HG02943 (cell line): ENCODE data around the gene PSME2.
A peak's percentile ranks its signal among the peaks of the same experiment; 100 is the strongest.

Source experiments
- ATAC-seq: cut with Tn5 transposase; IDR thresholded peaks from one replicate; pipeline ENCODE4 v1.9.1; 2021; ENCODE audit warnings: mild to moderate bottlenecking, low read depth, moderate library complexity; ENCODE audit not compliant: unreplicated experiment

Gene PSME2

GRCh38 chr14:24179961-24180796, 33.8 kb upstream of the PSME2 start:
- no peak for ATAC-seq

DNA sequence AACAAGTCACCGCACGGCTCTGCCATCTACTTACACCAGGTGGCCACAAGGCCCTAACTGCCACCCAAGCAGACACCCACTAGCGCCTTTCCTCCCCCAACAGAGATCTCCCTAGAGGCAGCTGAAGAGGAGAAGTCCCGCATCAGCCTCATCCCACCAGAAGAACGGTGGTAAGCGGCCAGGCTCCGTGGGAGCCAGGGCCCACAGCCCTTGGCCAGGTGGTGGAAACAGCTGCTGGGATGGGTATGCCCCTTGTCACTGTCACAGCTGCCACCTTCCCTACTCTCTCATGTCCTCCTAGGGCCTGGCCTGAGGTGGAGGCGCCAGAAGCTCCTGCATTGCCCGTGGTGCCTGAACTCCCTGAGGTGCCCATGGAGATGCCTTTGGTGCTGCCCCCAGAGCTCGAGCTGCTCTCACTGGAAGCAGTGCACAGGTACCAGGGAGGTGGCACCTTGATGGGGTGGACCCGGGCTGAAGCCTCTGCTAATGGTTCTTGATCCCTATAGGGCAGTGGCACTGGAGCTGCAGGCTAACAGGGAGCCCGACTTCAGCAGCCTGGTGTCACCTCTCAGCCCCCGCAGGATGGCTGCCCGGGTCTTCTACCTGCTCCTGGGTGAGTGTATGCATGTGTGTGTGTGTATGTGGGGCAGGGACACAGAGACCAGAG, 33.0 kb upstream of the PSME2 start:
- ATAC-seq: no peak

DNA sequence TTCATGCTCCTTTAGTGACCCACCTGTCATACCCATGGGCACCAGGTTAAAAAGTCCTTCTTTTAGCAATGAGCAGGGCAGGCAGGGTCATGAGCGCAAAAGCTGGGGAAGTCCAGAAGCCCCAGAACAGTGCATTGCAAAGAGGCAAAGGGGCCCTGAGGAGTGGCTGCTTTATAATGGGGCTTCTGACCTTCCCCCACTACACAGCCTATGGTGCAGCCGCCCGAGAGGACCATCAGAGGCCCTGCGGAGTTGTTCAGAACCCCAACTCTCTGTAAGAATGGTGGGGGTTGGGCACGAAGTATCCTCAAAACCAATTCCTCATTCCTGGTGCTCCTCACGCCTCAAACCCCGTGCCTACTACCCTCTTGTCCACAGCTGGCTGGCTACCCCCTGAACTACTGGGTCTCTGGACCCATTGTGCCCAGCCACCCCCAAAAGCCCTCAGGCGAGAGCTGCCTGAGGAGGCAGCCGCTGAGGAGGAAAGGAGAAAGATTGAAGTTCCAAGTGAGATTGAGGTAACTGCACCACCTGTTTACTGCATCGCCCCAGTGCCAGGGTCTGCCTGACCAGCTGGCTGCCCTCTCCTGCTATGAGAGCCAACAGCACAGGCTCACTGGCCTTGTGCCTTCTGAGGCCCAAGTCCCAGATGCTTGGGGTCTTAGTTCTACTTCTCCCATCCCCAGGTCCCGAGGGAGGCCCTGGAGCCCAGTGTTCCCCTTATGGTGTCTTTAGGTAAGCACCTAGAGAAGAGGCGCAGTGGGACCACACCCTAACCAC, 32.2 kb upstream of the PSME2 start:
- no peak for ATAC-seq

GRCh38 chr14:24177891-24178290, 31.5 kb upstream of the PSME2 start:
- ATAC-seq: no peak

- ATAC-seq: no peak
Observed at GRCh38 chr14:24177041-24177825, 30.8 kb upstream of the PSME2 start.

DNA sequence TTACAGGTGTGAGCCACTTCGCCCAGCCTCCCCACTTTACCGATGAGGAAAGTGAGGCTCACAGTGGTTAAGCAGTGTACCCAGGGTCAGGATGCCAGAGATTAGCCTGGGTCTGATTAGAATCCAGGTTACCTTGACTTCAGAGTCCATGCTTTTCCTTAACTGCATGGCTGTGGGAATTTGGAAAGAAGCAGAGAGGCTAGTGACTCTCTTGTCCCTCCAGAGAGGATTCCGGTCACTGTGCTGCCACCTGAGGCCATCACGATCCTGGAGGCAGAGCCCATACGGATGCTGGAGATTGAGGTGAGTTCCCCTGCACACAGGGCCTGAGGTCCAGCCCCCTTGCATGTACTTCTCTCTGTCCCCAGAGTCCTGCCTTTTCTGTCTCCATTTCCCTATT, 30.2 kb upstream of the PSME2 start:
- no peak for ATAC-seq

- no peak for ATAC-seq
Observed at GRCh38 chr14:24172871-24173281, 26.5 kb upstream of the PSME2 start.

DNA sequence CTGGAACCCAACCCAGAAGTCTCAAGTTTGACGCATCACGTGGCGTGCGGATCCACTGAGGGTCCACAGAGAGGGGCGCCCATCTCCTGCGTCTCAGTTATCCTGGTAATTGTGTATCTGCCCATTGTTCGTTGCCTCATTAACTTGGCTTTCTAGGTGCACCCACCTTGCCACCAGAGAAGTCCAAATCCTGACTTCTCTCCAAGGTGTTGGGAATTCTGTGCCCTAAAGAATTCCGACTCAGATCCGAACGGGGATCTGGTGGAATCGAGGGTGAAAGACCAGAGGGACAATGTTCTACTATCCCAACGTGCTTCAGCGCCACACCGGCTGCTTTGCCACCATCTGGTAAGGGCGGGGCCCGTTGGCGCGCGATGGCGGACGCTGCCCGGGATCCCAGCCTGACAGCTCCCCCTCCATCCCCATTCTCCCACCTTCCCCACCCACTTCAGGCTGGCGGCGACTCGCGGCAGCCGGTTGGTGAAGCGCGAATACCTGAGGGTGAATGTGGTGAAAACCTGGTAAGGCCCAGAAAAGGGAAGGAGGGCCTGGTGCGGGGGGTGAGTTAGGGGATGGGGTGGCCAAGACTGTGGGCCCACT, 26.0 kb upstream of the PSME2 start:
- ATAC-seq: no peak

GRCh38 chr14:24171422-24172260, 25.2 kb upstream of the PSME2 start, which contains the start of gene REC8:
TSS of gene REC8 (plus strand) at chr14:24172080. CDS start at chr14:24172553, 473 bp downstream.
- ATAC-seq: peak; percentile 81

GRCh38 chr14:24167469-24168114, 21.2 kb upstream of the PSME2 start:
- ATAC-seq: no peak

- no peak for ATAC-seq
Observed at GRCh38 chr14:24165785-24166184, 19.4 kb upstream of the PSME2 start.

DNA sequence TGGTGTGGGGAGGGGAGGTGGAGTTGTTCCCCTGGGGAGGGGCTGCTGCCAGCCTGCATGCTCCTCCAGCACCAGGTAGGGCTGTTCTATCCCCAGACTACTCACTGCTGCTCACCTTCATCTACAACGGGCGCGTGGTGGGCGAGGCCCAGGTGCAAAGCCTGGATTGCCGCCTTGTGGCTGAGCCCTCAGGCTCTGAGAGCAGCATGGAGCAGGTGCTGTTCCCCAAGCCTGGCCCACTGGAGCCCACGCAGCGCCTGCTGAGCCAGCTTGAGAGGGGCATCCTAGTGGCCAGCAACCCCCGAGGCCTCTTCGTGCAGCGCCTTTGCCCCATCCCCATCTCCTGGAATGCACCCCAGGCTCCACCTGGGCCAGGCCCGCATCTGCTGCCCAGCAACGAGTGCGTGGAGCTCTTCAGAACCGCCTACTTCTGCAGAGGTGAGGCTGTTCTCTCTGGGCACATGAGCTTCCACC, 18.1 kb upstream of the PSME2 start:
- ATAC-seq: no peak

GRCh38 chr14:24162093-24162492, 15.7 kb upstream of the PSME2 start:
- ATAC-seq: no peak

GRCh38 chr14:24160850-24161804, 14.7 kb upstream of the PSME2 start, which contains the start of gene IRF9:
TSS of gene IRF9 (plus strand) at chr14:24161265. CDS start at chr14:24162145, 880 bp downstream.
- peak; percentile 80 for ATAC-seq

DNA sequence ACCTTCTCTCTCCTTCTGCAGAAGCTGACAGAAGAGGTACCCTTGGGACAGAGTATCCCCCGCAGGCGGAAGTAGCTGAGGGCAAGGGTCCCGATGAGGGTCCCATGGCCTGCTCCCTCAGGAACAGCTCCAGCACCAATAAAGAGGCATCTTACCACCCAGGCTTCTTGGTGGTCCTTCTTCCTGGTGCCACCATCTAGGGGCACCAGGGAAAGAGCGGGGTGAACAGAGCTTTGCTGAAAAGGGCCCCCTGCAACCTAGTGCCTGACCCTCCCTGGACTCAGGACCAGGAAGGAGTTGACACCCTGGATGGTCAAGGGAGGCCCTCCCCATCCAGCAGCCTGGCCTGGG, 14.1 kb upstream of the PSME2 start:
- no peak for ATAC-seq

DNA sequence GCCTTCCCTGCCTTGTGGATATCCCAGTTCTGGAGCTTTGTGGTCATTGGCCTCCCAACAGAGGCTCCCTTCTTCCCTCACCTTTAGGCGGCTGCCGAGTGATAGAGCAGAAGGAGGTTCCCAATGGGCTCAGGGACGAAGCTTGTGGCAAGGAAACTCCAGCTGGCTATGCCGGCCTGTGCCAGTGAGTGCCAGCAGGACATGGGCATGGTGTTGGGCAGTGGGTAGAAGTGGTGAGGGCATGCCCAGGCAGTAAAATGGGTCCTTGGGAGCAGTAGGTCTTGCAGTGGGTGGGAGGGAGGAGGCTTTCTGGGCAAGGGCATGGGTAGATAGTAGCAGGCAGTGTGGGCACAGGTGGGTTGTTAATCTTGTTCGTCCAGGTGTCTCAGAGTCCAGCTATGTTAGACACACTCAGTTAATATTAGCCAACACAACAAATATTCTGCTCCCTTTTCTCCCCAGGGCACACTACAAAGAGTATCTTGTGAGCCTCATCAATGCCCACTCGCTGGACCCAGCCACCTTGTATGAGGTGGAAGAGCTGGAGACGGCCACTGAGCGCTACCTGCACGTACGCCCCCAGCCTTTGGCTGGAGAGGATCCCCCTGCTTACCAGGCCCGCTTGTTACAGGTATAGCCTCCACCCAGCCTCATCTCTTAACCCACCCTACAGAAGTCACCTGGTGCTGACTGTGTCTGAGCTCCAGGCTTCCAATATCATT, 13.5 kb upstream of the PSME2 start:
- ATAC-seq: no peak

- no peak for ATAC-seq
Observed at GRCh38 chr14:24157331-24157730, 10.9 kb upstream of the PSME2 start.
